ENCODE measurements around the gene ILF2. TPM values are rescaled to one million over a fixed set of nuclear protein-coding genes. Genes with fewer than 3 reads are reported as not detected.
"Not testable (repeated sequence)": the region's sequence is repeated elsewhere in the genome, so short reads cannot be mapped to it uniquely, and the experiment has no call there.

ILF2 gene
- total and polyA plus RNA-seq, 2 of the 13 experiments (the other 11 are each of a cell fraction or from before 2014, with no cell fraction given): 292 to 366 TPM

DNA sequence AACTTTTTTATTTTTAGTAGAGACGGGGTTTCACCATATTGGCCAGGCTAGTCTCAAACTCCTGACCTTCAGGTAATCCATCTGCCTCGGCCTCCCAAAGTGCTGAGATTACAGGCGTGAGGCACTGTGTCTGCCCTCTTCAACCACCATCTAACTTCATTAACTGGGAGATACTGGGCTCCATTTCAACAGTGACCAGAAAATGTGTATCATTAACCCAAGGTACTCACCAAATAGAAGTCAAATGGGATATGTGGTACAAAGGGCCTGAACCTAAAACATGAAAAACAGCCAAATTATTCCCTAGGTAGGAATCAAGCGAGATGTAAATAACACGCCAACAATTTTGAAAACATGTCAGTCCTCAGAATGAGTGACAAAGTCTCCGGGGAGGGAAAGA lies 1.2 kb downstream of the ILF2 start (continued):
- TF ChIP-seq GTF2F1 (IDR thresholded peaks at IDR 0.05; ENCODE audit: low read length) (no peak), ZNF33A (CRISPR knock-in tag; IDR thresholded peaks at IDR 0.05; ENCODE audit: borderline replicate concordance) (no peak), ZNF747 (CRISPR knock-in tag; IDR thresholded peaks at IDR 0.05; ENCODE audit: borderline replicate concordance) (no peak), ZNF589 (CRISPR knock-in tag; conservative IDR thresholded peaks at IDR 0.05) (no peak)
- TF ChIP-seq, protein P1, sequence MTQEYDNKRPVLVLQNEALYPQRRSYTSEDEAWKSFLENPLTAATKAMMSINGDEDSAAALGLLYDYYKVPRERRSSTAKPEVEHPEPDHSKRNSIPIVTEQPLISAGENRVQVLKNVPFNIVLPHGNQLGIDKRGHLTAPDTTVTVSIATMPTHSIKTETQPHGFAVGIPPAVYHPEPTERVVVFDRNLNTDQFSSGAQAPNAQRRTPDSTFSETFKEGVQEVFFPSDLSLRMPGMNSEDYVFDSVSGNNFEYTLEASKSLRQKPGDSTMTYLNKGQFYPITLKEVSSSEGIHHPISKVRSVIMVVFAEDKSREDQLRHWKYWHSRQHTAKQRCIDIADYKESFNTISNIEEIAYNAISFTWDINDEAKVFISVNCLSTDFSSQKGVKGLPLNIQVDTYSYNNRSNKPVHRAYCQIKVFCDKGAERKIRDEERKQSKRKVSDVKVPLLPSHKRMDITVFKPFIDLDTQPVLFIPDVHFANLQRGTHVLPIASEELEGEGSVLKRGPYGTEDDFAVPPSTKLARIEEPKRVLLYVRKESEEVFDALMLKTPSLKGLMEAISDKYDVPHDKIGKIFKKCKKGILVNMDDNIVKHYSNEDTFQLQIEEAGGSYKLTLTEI (CRISPR knock-in tag; conservative IDR thresholded peaks at IDR 0.05): no peak

DNA sequence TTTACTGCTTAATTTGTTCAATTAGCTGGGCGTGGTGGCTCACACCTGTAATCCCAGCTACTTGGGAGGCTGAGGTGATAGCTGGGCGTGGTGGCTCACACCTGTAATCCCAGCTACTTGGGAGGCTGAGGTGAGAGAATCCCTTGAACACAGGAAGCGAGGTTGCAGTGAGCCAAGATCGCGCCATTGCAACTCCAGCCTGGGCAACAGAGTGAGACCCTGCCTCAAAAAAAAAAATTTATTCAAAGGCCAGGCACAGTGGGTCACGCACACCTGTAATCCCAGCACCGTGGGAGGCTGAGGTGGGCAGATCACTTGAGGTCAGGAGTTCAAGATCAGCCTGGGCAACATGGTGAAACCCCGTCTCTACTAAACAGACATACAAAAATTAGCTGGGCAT lies 2.1 kb downstream of the ILF2 start:
- BruUV-seq (replicated peaks); H3K9me3 ChIP-seq (ENCODE audit: low read length); H3K27ac ChIP-seq (ENCODE audit: extremely low read length, insufficient read depth, low read length); H3K27me3 ChIP-seq (ENCODE audit: control insufficient read depth in 1 of 2, insufficient read depth in 2 of 2, low read length in 2 of 2); H3K9ac ChIP-seq (ENCODE audit: insufficient read depth, low read depth, low read length); H4K20me1 ChIP-seq (ENCODE audit: insufficient read depth, low read length); H2AFZ ChIP-seq (ENCODE audit: low read length); intact Hi-C loops (cut with micrococcal nuclease; ENCODE audit: unreplicated experiment); in situ Hi-C loops (cut with HindIII; ENCODE audit: extremely low pct_ligation_motif_present, low pct_unique_long_range_greater_than_20kb); DNase-seq (ENCODE audit: low spot score); ATAC-seq; CTCF ChIA-PET (ENCODE audit: low intra/inter-chr PET ratio, low total read pairs); FAIRE-seq; H3K4me3 ChIP-seq (replicated peaks in 1 of 3; ENCODE audit: insufficient read depth in 1 of 3, low read depth in 2 of 3, low read length in 3 of 3): not testable (repeated sequence)
- WGBS (ENCODE audit: low lambda C conversion rate): 97% methylated on average over 8 of the region's 8 CpGs
- Histone ChIP-seq H3K79me2 (ENCODE audit: insufficient read depth, low read length) (peaks cover 33% of the 10 kb centered on the region), H3K4me1 (ENCODE audit: insufficient read depth, low read length) (peaks cover 29% of the 10 kb centered on the region), H3K36me3 (replicated peaks in 1 of 2; ENCODE audit: control insufficient read depth in 1 of 2, insufficient read depth in 2 of 2, low read length in 2 of 2) (peaks cover 23 to 55% of the 10 kb centered on the region in 2 experiments), H3K4me2 (ENCODE audit: low read depth, low read length) (peak overlapping the region; percentile 36; the same call in 1 of the 2 replicates)
- POLR2A ChIA-PET: interaction anchor here (1.3 kb wide), 1 partner anchor 35 kb away, joined by 5 read pairs; the partner anchor contains the start of gene CHTOP
